GM12891 (cell line): Measurements from ENCODE around the gene PIP5K1B.
A peak's percentile ranks its signal among the peaks of the same experiment; 100 is the strongest.

Source experiments
- DNase-seq: peaks from one replicate; pipeline ENCODE4 v3.0.0; 2011; ENCODE audit warnings: low spot score; ENCODE audit not compliant: insufficient read length
- FAIRE-seq: peaks from 2 replicates; lab custom pipeline; 2011; peaks lifted over from hg19 to GRCh38; lab: Jason Lieb, UNC
- PAX5 ChIP-seq: IDR thresholded peaks from 2 replicates; pipeline ENCODE4 v1.6.1; 2011; ENCODE audit warnings: low read length, moderate library complexity, mild to moderate bottlenecking; ENCODE audit not compliant: insufficient read depth, severe bottlenecking
- POLR2A ChIP-seq: IDR thresholded peaks from 2 replicates; pipeline ENCODE4 v1.6.1; 2011; ENCODE audit warnings: low read depth, low read length, control low read depth
- POLR2AphosphoS5 ChIP-seq: IDR thresholded peaks from 2 replicates; pipeline ENCODE4 v1.6.1; 2011; ENCODE audit warnings: low read depth, low read length, control low read depth
- POU2F2 ChIP-seq: IDR thresholded peaks from 2 replicates; pipeline ENCODE4 v1.6.1; 2011; ENCODE audit warnings: low read depth, mild to moderate bottlenecking, control low read depth, low read length, moderate library complexity
- SPI1 ChIP-seq: IDR thresholded peaks from 2 replicates; pipeline ENCODE4 v1.6.1; 2011; ENCODE audit warnings: low read depth, low read length, control low read depth
- TAF1 ChIP-seq: IDR thresholded peaks from 2 replicates; pipeline ENCODE4 v1.6.1; 2011; ENCODE audit warnings: low read depth, low read length, control low read depth

PIP5K1B gene

GRCh38 chr9:68731857-68732256, 26.8 kb downstream of the PIP5K1B start:
- TF ChIP-seq SPI1 (no peak), POU2F2 (no peak), PAX5 (no peak), POLR2A (no peak)
- no peak for DNase-seq
- FAIRE-seq, result no peak

- TF ChIP-seq POU2F2 (no peak), POLR2AphosphoS5 (no peak), TAF1 (no peak), SPI1 (no peak), POLR2A (no peak), PAX5 (no peak)
These were observed 27.5 kb downstream of the PIP5K1B start for GRCh38 chr9:68732405-68733020.

GRCh38 chr9:68733021-68733405, 28.0 kb downstream of the PIP5K1B start:
- DNase-seq (no peak), FAIRE-seq (peak; percentile 28)
- no peak for TF ChIP-seq PAX5
- no peak for TF ChIP-seq POLR2AphosphoS5
- TF ChIP-seq TAF1, result no peak
- TF ChIP-seq POLR2A, result no peak
- TF ChIP-seq SPI1, result no peak
- no peak for TF ChIP-seq POU2F2

More at GRCh38 chr9:68732405-68733020, 27.5 kb downstream of the PIP5K1B start:
- no peak for FAIRE-seq
- no peak for DNase-seq

- FAIRE-seq (peak; percentile 26), DNase-seq (no peak)
- TF ChIP-seq PAX5 (no peak), TAF1 (no peak), SPI1 (no peak), POLR2A (no peak), POLR2AphosphoS5 (no peak), POU2F2 (no peak)
These were observed 33.3 kb downstream of the PIP5K1B start for GRCh38 chr9:68738358-68738757.

- TF ChIP-seq POLR2A, result no peak
- no peak for TF ChIP-seq POLR2AphosphoS5
- no peak for TF ChIP-seq POU2F2
- TF ChIP-seq TAF1, result no peak
- TF ChIP-seq PAX5, result no peak
- no peak for TF ChIP-seq SPI1
- no peak for DNase-seq
- no peak for FAIRE-seq
These were observed 34.7 kb downstream of the PIP5K1B start for GRCh38 chr9:68739621-68740174.

- no peak for DNase-seq
- FAIRE-seq, result no peak
- TF ChIP-seq POLR2AphosphoS5 (no peak), POLR2A (no peak), SPI1 (no peak), TAF1 (no peak), POU2F2 (no peak), PAX5 (no peak)
These were observed 35.5 kb downstream of the PIP5K1B start for GRCh38 chr9:68740561-68740960.

- FAIRE-seq (no peak), DNase-seq (no peak)
- TF ChIP-seq POLR2A, result no peak
- no peak for TF ChIP-seq SPI1
- TF ChIP-seq PAX5, result no peak
- no peak for TF ChIP-seq TAF1
- no peak for TF ChIP-seq POU2F2
- TF ChIP-seq POLR2AphosphoS5, result no peak
These were observed 36.2 kb downstream of the PIP5K1B start for GRCh38 chr9:68741234-68741633.

GRCh38 chr9:68741704-68742332, 36.8 kb downstream of the PIP5K1B start:
- TF ChIP-seq TAF1 (no peak), PAX5 (no peak), POU2F2 (no peak), POLR2A (no peak), SPI1 (no peak), POLR2AphosphoS5 (no peak)
- DNase-seq (no peak), FAIRE-seq (no peak)

GRCh38 chr9:68742333-68742730, 37.3 kb downstream of the PIP5K1B start:
- TF ChIP-seq POLR2AphosphoS5 (no peak), POLR2A (no peak), SPI1 (no peak), TAF1 (no peak), PAX5 (no peak), POU2F2 (no peak)
- FAIRE-seq (no peak), DNase-seq (no peak)

GRCh38 chr9:68744426-68744825, 39.4 kb downstream of the PIP5K1B start:
- TF ChIP-seq SPI1 (no peak), PAX5 (no peak), TAF1 (no peak), POLR2A (no peak), POU2F2 (no peak)
- DNase-seq, result no peak
- FAIRE-seq, result no peak

- no peak for FAIRE-seq
- no peak for TF ChIP-seq POU2F2
- TF ChIP-seq POLR2AphosphoS5, result no peak
- TF ChIP-seq PAX5, result no peak
- no peak for TF ChIP-seq POLR2A
- TF ChIP-seq SPI1, result no peak
- TF ChIP-seq TAF1, result no peak
These were observed 41.5 kb downstream of the PIP5K1B start for GRCh38 chr9:68746525-68746924.

More at GRCh38 chr9:68746525-68746924, 41.5 kb downstream of the PIP5K1B start:
- no peak for DNase-seq
